ENCODE data around the gene TOR1B.
"Not testable (repeated sequence)": the region's sequence is repeated elsewhere in the genome, so short reads cannot be mapped to it uniquely, and the experiment has no call there.

TOR1B gene

DNA sequence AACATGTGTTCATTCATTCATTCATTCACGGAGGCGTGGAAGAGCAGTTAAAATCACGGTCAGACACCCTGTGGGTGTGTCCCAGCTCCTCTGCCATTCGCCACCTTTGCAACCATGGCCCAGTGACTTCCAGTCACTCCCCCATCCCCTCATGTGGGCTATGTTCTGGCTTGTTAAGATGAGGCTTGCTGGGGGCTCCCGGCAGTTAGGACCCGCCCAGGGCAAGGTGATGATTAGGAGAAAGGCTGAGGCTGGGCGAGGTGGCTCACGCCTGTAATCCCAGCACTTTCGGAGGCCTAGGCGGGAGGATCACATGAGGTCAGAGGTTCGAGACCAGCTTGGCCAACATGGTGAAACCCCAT lies 25.2 kb upstream of the TOR1B start:
- TF ChIP-seq, protein P1, sequence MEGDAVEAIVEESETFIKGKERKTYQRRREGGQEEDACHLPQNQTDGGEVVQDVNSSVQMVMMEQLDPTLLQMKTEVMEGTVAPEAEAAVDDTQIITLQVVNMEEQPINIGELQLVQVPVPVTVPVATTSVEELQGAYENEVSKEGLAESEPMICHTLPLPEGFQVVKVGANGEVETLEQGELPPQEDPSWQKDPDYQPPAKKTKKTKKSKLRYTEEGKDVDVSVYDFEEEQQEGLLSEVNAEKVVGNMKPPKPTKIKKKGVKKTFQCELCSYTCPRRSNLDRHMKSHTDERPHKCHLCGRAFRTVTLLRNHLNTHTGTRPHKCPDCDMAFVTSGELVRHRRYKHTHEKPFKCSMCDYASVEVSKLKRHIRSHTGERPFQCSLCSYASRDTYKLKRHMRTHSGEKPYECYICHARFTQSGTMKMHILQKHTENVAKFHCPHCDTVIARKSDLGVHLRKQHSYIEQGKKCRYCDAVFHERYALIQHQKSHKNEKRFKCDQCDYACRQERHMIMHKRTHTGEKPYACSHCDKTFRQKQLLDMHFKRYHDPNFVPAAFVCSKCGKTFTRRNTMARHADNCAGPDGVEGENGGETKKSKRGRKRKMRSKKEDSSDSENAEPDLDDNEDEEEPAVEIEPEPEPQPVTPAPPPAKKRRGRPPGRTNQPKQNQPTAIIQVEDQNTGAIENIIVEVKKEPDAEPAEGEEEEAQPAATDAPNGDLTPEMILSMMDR (conservative IDR thresholded peaks at IDR 0.05; ENCODE audit: low read length) = no peak
- no peak for DNase-seq (ENCODE audit: low read depth)
- H3K4me3 ChIP-seq (ENCODE audit: low read length) = no peak overlapping the region

DNA sequence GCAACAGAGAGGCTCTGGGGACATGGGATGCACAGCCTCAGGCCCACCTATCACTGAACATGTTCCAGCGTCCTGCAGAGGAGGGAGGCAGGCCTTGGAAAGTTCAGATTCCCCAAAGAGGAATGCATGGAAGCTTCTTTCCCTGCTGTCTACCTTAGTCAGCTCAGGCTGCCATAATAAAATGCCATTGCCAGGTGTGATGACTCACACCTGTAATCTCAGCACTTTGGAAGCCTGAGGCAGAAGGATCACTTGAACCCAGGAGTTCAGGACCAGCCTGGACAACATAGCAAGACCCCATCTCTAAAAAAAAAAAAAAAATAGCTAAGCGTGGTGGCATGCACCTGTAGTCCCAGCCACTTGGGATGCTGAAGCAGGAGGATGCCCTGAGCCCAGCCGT lies 24.5 kb upstream of the TOR1B start:
- no peak for DNase-seq (ENCODE audit: low read depth)
- TF ChIP-seq, protein P1 (conservative IDR thresholded peaks at IDR 0.05; ENCODE audit: low read length) = no peak
- no peak overlapping the region for H3K4me3 ChIP-seq (ENCODE audit: low read length)

DNA sequence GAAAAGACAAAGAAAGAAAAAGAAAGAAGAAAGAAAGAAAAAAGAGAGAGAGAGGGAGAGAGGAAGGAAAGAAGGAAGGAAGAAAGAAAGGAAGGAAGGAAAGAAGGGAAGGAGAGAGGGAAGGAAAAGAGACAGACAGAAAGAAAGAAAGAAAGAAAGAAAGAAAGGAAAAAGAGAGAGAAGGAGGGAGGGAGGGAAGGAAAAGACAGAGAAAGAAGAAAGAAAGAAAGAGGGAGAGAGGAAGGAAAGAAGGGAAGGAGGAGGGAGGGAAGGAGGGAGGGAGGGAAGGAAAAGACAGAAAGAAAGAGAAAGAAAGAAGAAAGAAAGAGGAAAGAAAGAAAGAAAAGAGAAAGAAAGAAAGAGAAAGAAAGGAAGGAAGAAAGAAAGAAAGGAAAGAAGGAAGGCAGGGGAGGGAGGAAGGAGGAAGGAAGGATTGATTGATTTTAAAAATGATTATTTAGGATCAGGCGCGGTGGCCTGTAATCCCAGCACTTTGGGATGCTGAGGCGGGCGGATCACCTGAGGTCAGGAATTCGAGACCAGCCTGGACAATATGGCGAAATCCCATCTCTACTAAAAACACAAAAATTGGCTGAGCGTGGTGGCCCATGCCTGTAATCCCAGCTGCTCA lies 23.3 kb upstream of the TOR1B start:
- TF ChIP-seq, protein P1 (conservative IDR thresholded peaks at IDR 0.05; ENCODE audit: low read length) = no peak
- no peak overlapping the region for H3K4me3 ChIP-seq (ENCODE audit: low read length)
- no peak for DNase-seq (ENCODE audit: low read depth)

DNA sequence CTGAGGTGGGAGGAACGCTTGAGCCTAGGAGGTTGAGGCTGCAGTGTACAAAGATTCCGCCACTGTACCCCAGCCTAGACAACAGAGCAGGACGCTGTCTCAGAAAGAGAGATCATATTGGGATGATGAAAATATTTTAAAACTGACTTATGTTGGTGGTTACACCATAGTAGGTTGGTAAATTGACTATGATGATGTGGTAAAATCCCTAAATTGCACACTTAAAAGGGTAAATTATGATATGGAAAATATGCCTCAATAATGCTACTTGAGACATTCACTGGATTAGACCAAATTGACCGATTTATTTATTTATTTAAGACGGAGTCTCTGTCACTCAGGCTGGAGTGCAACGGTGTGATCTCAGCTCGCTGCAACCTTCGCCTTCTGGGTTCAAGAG lies 21.9 kb upstream of the TOR1B start:
- TF ChIP-seq, protein P1 (conservative IDR thresholded peaks at IDR 0.05; ENCODE audit: low read length) = no peak
- H3K4me3 ChIP-seq (ENCODE audit: low read length) = no peak overlapping the region
- DNase-seq (ENCODE audit: low read depth) = no peak

DNA sequence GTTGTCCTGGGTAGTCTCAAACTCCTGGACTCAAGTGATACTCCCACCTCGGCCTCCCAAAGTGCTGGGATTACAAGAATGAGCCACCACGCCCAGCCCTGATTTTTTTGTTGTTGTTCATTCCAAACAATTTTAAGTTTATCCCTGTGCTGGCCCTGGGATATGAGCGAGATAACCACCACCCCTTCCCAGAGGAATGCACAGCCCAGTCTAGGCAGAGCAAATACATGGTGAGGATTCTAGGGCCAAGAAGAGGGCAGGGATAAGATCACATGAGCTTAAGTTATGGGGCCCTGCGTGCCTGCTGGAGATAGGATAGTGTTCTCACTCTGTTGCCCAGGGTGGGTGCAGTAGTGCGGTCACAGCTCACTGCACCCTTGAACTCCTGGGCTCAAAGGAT lies 21.0 kb upstream of the TOR1B start:
- no peak overlapping the region for H3K4me3 ChIP-seq (ENCODE audit: low read length)
- peak; percentile 45 for DNase-seq (ENCODE audit: low read depth)
- TF ChIP-seq, protein P1 (conservative IDR thresholded peaks at IDR 0.05; ENCODE audit: low read length) = no peak

DNA sequence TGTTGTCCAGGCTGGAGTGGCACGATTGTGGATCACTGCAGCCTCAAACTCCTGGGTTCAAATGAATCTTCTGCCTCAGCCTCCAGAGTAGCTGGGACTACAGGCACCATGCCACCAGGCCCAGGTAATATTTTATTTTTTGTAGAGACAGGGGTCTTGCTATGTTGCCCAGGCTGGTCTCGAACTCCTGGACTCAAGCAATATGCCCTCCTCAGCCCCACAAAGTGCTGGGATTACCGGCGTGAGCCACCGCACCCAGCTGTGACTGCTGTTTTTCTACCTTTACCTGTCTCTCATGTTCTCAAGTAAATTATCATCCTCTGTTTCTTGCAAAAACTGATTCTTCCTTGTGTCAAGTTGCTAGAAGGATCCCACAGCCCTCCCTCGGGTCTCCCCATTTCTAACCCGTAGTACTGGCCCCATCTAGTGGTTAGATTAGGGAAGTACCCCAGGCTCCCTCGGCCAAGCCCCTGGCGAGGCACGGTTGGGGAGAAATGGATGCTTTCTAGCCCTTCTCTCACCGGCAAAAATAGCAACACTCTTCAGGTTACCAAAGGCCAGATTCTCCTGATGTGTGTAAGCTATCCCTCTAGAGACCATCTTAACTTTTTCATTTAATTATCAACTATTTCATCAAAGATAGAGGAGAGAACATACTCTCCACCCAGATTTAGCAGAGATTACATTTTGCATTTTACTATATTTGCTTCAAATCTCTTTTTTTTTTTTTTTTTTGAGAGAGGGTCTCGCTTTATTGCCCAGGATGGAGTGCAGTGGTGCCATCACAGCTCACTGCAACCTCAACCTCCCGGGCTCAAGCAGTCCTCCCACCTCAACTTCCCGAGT lies 19.2 kb upstream of the TOR1B start:
- DNase-seq (ENCODE audit: low read depth) = peak; percentile 75
- TF ChIP-seq, protein P1 (conservative IDR thresholded peaks at IDR 0.05; ENCODE audit: low read length) = peak; percentile 91
- no peak overlapping the region for H3K4me3 ChIP-seq (ENCODE audit: low read length)

DNA sequence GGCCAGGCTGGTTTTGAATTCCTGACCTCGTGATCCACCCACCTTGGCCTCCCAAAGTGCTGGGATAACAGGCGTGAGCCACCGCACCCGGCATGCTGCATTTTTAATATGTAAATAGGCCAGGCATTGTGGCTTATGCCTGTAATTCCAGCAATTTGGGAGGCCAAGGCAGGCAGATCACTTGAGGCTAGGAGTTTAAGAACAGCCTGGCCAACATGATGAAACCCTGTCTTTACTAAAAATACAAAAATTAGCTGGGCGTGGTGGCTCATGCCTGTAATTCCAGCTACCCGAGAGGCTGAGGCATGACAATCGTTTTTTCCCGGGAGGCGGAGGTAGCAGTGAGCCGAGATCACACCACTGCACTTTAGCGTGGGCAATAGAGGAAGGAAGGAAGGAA lies 18.0 kb upstream of the TOR1B start:
- not testable (repeated sequence) for DNase-seq (ENCODE audit: low read depth); H3K4me3 ChIP-seq (ENCODE audit: low read length)

All from AG10803 (cell line).